Mammary microvascular endothelial cell (primary cell): ENCODE results near the gene MMP13. TPM values are rescaled to one million over a fixed set of nuclear protein-coding genes. Genes with fewer than 3 reads are reported as not detected.

ENCODE experiments used
- total RNA-seq: library from RNA; depleted of rRNA; stranded (reverse); fragments of >200 nt; gene quantifications from 2 replicates; pipeline ENCODE4 v1.2.3, GENCODE V29; 2015

MMP13 gene
- total RNA-seq: not detected in 2 replicates

GRCh38 chr11:102955624-102956023 lies at the start of gene MMP13:
MMP13 (minus strand) TSS chr11:102955732; CDS start chr11:102955705, 27 bp downstream.

Other genes with a start within 250 kb of the MMP13 start
- gene MMP27, start 250.0 kb downstream of the MMP13 start, total RNA-seq: not detected in 2 replicates
- not detected in 2 replicates for gene MMP8, start 230.8 kb downstream of the MMP13 start, total RNA-seq
- gene MMP10, start 175.1 kb downstream of the MMP13 start, total RNA-seq: 6.2 and 7.9 TPM in 2 replicates
- 3,905 and 4,119 TPM in 2 replicates for gene MMP1, start 157.6 kb downstream of the MMP13 start, total RNA-seq
- gene MMP3, start 112.1 kb downstream of the MMP13 start, total RNA-seq: not detected in 2 replicates
- 0.05 TPM in 1 of 2 replicates, not detected in the other for gene MMP12, start 80.8 kb downstream of the MMP13 start, total RNA-seq
- 128 and 152 TPM in 2 replicates for gene DCUN1D5, start 136.4 kb upstream of the MMP13 start, total RNA-seq
- 1.6 and 3.6 TPM in 2 replicates for gene DYNC2H1, start 153.7 kb upstream of the MMP13 start, total RNA-seq